Pericardium fibroblast (primary cell): ENCODE measurements around the gene HNRNPAB. TPM values are rescaled to one million over a fixed set of nuclear protein-coding genes. Genes with fewer than 3 reads are reported as not detected.

Source experiments
- total RNA-seq: library from RNA; depleted of rRNA; stranded (reverse); fragments of >200 nt; gene quantifications from 2 replicates; pipeline ENCODE4 v1.2.3, GENCODE V29; 2015

Gene HNRNPAB
- 50.1 and 68.3 TPM in 2 replicates for total RNA-seq

DNA sequence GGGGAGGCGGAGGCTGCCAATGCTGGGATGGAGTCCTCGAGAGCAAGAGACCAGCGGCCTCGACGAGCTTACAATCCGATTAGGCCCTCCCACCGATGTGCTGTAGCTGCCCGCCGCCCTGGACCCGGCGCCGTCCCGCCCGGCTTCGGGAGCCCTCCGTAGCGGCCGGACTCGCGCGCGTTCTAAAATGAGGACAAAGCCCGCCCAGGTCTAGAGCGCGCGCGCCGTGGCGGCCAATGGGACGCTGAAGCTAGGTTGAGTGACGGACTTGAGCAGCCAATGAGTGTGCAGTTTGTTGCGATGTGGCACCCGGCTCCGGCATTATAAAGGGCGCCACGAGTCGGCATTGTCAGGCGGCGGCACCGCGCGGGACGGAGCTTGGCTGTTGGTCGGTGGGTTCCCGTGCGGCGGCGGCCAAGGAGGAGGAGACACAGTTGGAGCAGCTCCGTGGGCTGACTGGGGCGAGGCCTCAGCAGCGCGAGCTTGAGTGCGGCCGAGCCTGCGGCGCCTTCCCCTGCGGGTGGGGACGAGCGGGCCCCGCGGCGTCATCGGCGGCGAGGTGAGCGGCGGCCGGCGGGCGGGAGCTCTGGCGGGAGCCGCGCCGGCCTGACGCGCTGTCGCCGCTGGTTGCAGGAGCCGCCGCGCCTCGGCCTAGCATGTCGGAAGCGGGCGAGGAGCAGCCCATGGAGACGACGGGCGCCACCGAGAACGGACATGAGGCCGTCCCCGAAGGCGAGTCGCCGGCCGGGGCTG is at the start of gene HNRNPAB:
Gene HNRNPAB (plus strand): TSS at position 352 of the 753 bp plus-strand sequence. CDS start 305 bp downstream, at position 657.

DNA sequence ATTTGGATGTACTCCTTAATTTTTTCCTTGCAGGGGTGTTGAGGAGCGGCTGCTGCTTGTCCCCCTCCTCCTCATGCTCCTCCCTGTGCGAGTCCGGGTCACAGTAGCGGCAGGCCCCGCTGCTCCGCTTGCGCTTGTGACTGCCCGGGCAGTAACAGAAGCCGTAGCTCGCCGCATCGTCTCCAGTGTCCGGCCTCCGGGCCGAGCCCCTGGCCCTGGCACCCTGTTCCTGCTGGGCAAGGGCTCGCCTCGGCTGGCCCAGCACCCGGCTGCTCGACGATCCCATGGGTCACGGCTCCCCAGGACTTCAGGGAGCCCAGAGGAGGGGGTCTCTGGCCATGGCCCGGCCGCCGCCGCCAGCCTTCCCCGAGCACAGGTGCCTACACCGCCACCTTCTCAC is 17.3 kb upstream of the HNRNPAB start, which contains the start of gene GMCL2:
Gene GMCL2 (minus strand): TSS at position 358 of the 400 bp plus-strand sequence. CDS start 72 bp downstream, at position 286.

DNA sequence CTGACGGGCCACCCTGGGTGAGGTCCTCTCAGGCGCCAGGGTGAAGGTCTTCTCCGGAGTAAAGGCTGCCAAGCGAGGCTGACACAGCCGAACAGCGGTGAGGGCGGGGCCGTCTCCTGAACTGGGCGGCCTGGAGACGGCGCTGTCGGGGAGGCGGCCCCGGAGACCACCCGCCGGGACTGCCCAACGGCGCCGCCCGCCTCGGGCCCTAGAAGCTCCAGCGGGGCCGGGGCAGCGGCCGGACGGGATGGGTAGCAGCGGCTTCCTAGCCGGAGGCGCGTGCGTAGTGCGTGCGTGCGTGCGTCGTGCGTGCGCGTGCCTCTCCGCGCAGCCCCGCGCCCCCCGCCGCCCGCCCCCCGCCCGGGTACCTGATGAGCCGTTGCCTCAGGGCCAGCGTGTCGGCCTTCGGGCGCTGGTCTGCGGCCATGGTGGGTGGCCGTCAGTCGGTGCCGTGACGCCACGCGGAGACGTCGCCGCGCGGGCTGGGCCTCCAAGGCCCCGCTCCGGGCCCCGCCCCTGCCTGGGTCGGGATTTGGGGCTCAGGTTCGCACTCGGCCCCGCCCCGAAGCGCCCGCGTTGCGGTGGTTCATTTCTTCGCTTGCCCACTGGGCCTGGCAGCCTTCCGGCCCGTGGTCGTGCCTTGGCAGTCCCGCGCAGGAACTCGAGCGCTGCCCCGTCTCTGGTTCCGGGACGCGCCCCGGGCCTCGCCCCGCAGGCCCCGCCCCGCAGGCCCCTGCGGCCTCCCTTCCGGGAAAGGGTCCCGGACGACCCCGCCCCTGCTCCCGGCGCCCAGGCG is 28.0 kb downstream of the HNRNPAB start, which contains the start of gene PHYKPL:
Gene PHYKPL (minus strand): TSS at position 679 of the 796 bp plus-strand sequence. CDS start 252 bp downstream, at position 427.

Other genes starting within 250 kb of the HNRNPAB start
- gene PROP1, start 208.3 kb upstream of the HNRNPAB start, total RNA-seq = not detected in 2 replicates
- under 0.01 and 1.4 TPM in 2 replicates for gene N4BP3, start 91.0 kb upstream of the HNRNPAB start, total RNA-seq
- 11.2 and 18.8 TPM in 2 replicates for gene RMND5B, start 73.5 kb upstream of the HNRNPAB start, total RNA-seq
- gene NHP2, start 50.6 kb upstream of the HNRNPAB start, total RNA-seq = 201 and 220 TPM in 2 replicates
- gene GMCL2, start 17.2 kb upstream of the HNRNPAB start, total RNA-seq = not detected in 2 replicates
- 29.1 and 30.5 TPM in 2 replicates for gene PHYKPL, start 28.3 kb downstream of the HNRNPAB start, total RNA-seq